ENCODE measurements around the gene ISCA2.
A peak's percentile ranks its signal among the peaks of the same experiment; 100 is the strongest.

ISCA2 gene

DNA sequence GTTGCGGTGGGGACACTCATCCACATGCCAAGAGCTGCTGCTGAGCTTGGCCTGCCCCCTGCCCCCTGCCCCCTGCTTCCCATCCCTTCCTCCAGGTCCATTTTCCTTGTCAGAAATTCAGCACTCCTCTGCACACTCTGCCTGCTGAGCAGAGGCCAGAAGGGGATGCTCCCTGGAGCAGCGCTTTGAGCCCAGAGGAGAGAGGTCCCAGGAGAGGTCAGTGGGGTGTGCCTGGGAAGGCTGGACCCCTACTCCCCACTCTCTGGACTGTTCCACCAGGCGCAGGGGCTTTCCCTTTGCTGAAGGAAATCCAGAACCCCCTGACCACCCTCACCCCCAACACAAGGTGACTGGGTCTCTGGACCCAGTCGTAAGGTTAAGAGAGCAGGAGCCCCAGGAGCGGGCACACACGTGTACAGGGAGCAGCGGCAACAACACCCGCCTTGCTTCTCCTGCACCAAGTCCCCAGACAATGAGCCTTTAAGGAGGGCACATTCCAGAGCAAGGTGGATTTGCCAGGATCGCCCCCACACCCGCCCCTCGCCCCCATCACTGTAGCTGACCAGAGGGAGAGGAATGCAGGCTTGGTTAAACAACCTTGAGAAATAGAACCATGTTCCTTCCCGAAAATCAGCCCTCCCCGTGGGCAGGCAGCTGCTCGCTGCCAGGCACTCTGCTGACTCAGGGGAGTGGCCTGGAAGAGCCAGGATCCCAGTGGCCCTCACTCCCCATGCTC, 30.7 kb downstream of the ISCA2 start:
- TF ChIP-seq, protein P1, sequence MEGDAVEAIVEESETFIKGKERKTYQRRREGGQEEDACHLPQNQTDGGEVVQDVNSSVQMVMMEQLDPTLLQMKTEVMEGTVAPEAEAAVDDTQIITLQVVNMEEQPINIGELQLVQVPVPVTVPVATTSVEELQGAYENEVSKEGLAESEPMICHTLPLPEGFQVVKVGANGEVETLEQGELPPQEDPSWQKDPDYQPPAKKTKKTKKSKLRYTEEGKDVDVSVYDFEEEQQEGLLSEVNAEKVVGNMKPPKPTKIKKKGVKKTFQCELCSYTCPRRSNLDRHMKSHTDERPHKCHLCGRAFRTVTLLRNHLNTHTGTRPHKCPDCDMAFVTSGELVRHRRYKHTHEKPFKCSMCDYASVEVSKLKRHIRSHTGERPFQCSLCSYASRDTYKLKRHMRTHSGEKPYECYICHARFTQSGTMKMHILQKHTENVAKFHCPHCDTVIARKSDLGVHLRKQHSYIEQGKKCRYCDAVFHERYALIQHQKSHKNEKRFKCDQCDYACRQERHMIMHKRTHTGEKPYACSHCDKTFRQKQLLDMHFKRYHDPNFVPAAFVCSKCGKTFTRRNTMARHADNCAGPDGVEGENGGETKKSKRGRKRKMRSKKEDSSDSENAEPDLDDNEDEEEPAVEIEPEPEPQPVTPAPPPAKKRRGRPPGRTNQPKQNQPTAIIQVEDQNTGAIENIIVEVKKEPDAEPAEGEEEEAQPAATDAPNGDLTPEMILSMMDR (IDR thresholded peaks at IDR 0.05; ENCODE audit: low read depth, low read length) = no peak
- peak in 1 of 2 donors; percentile 48 for DNase-seq (ENCODE audit: low read depth in 2 of 2)
- H3K4me3 ChIP-seq (replicated peaks in 1 of 2; ENCODE audit: low read depth in 2 of 2, low read length in 2 of 2) = no peak overlapping the region

DNA sequence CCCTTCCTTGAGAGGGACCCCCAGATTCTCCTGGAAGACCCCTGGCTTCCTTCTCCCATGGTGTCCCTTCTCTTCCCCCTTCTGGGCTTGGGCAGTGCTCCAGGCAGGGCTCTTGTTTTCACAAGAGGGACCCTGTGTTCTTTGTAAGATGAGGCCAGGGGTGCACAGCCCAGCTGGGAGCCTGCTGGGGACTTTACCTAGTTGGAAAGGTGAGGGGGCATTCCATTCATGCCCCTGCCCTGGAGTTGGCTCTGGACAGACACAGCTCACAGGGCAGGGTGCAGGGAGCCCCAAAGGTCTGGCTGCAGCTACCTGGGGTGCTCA, 31.2 kb downstream of the ISCA2 start:
- H3K4me3 ChIP-seq (replicated peaks in 1 of 2; ENCODE audit: low read depth in 2 of 2, low read length in 2 of 2) = no peak overlapping the region
- DNase-seq (ENCODE audit: low read depth in 2 of 2) = no peak
- TF ChIP-seq, protein P1 (IDR thresholded peaks at IDR 0.05; ENCODE audit: low read depth, low read length) = no peak

DNA sequence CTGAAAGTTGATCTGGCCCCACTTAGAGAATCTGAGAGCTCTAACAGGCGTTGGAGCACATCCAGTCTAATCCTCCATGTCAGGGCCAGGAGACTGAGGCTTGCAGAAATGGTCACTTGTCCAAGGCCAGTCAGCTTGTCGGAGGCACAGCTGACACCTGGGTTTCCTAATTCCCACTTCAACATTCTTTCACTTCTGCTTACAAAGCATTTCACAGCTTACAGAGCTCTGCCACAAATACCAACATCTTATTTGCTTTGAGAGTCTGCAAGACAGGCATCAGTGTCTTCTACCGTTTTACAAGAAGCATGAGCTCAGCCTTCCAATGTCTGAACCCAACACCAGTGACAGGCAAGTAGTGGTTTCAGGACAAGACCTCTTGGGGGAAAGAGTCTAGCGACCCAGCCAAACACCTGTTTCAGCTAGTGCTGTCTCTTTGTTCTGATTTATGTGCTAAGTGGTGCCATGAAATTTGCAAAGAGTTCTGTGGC, 31.8 kb downstream of the ISCA2 start:
- no peak overlapping the region for H3K4me3 ChIP-seq (replicated peaks in 1 of 2; ENCODE audit: low read depth in 2 of 2, low read length in 2 of 2)
- TF ChIP-seq, protein P1 (IDR thresholded peaks at IDR 0.05; ENCODE audit: low read depth, low read length) = no peak
- no peak for DNase-seq (ENCODE audit: low read depth in 2 of 2)

DNA sequence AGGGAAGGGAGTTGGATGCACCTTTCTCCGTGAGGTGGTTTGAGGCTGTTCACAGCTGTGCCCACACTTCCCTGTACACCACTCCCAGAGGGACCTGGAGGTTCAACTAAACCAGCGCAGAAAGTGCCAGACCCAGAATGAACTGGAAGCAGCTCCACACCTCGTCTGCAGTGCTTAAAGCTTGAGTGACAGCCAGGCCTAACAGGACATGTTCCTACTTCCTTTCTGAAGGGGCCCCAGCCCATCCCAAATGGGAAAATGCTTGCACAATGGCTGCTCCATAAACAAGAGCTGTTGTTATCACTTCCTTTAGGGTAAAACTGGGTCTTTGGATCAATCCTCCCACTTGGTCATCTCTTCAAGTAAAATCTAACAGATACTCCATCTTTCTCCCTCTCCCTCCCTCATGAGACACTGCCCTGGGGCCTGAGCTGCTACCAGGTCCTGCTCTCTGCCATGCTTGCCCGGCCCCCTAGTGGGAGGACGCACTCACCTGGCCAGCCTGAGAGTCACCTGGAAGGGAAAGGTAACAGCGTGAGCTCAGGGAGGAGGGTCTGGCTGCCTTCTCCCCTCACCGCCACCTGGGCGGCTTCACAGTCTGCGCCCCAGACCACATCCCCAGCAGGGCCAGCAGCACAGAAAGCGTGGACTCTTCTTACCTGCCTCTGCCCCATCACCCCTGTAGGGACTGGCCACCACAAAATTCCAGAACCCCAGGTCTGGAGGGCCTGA, 33.5 kb downstream of the ISCA2 start:
- no peak overlapping the region for H3K4me3 ChIP-seq (replicated peaks in 1 of 2; ENCODE audit: low read depth in 2 of 2, low read length in 2 of 2)
- TF ChIP-seq, protein P1 (IDR thresholded peaks at IDR 0.05; ENCODE audit: low read depth, low read length) = no peak

DNA sequence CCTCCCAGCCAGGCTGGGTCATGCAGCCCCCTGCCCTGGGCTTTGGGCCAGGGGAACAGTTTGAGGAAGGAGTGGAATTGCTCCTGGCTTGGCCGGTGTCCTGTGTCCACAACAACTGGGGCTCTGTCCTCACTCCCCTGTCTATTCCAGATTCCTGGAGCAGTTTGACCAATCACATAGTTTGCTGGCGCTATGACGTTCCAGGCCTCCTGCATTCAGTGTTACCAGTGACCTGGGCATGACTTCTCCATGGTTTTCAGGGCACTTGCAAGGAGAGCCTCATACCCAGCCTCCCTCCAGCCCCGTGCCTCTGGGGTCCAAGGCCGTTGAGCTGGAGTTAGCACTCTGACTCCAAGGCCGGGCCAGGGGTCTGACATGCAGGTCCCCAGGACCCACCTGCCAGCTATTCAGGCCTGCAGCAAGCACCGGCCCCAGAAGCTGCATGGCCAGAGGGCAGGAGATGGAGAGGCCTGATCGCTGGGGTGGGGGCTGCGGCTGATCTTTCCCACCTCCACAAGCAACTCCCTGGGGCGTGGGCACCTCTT, 34.2 kb downstream of the ISCA2 start:
- DNase-seq (ENCODE audit: low read depth in 2 of 2) = no peak
- no peak overlapping the region for H3K4me3 ChIP-seq (replicated peaks in 1 of 2; ENCODE audit: low read depth in 2 of 2, low read length in 2 of 2)
- TF ChIP-seq, protein P1 (IDR thresholded peaks at IDR 0.05; ENCODE audit: low read depth, low read length) = no peak

More for the DNA sequence above, 33.5 kb downstream of the ISCA2 start:
- peak in 1 of 2 donors; percentile 18 for DNase-seq (ENCODE audit: low read depth in 2 of 2)

DNA sequence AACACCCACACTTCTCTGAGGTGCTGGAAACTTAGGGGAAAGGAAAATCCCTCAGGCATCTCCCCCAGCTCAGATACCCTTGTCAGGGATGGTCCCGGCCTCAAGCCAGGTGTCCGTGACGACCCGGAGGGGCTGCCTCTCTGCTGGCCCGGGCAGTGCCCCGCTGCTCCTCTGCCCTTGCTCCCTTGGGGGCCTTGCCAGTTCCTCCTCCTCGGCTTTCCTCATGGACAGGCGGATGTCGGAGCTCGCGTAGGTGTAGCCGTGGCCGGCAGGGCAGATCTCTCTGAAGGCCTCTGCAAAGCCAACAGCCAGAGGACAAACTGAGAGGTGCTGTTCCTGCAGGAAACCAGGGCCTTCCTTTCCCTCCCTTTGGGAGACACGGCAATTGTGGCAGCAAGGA, 34.8 kb downstream of the ISCA2 start:
- H3K4me3 ChIP-seq (replicated peaks in 1 of 2; ENCODE audit: low read depth in 2 of 2, low read length in 2 of 2) = no peak overlapping the region
- DNase-seq (ENCODE audit: low read depth in 2 of 2) = no peak
- TF ChIP-seq, protein P1 (IDR thresholded peaks at IDR 0.05; ENCODE audit: low read depth, low read length) = no peak

Data from cardiac fibroblast (primary cell).